Thoracic aorta (tissue), 2 donors: Measurements from ENCODE around the gene PLAGL2. TPM values are rescaled to one million over a fixed set of nuclear protein-coding genes. Genes with fewer than 3 reads are reported as not detected.

Experiments
- ATAC-seq: fragments of 150-250 bp; one replicate; pipeline ENCODE4 v1.8.0; 2017; ENCODE audit warnings: low read depth; ENCODE audit not compliant: insufficient number of reproducible peaks, low FRiP score
- DNase-seq: peaks from one replicate; pipeline ENCODE4 v3.0.0-alpha.2; 2020; ENCODE audit warnings: low spot score
- H3K27ac ChIP-seq, 2 donors: fragments of 200-600 bp; sonication (generic); 1 replicate in 1 of 2; 2 replicates in 1 of 2; pipeline ENCODE4 v1.5.1; 2016; ENCODE audit warnings: mild to moderate bottlenecking in 2 of 2, moderate library complexity in 2 of 2
- H3K27me3 ChIP-seq: fragments of 200-600 bp; sonication (generic); replicated peaks from 2 replicates; pipeline ENCODE4 v1.6.0; 2016; ENCODE audit warnings: mild to moderate bottlenecking; ENCODE audit not compliant: insufficient read depth
- H3K36me3 ChIP-seq: fragments of 200-600 bp; sonication (generic); one replicate; pipeline ENCODE4 v1.5.1; 2016
- H3K4me1 ChIP-seq, 2 donors: fragments of 200-600 bp; sonication (generic); 1 replicate in 1 of 2; 2 replicates in 1 of 2; pipeline versions ENCODE4 v1.5.1 to v1.6.0; 2016; ENCODE audit warnings: low read depth in 2 of 2, mild to moderate bottlenecking in 1 of 2; ENCODE audit not compliant: control insufficient read depth in 1 of 2
- H3K4me3 ChIP-seq: fragments of 200-600 bp; sonication (generic); 2 replicates; pipeline ENCODE4 v1.5.1; 2016; ENCODE audit warnings: mild to moderate bottlenecking
- H3K9me3 ChIP-seq: fragments of 200-600 bp; sonication (generic); 2 replicates; pipeline ENCODE4 v1.5.1; 2016
- CTCF ChIP-seq: fragments of 200-600 bp; sonication (generic); IDR thresholded peaks from one replicate; pipeline ENCODE4 v1.5.1; 2019; ENCODE audit warnings: antibody characterized with exemption
- total RNA-seq, 2 donors: library from RNA; depleted of rRNA; stranded (reverse); fragments of >200 nt; gene quantifications; one replicate each; pipeline versions ENCODE4 v1.1.0 to v1.2.3, GENCODE V29; 2016

The PLAGL2 gene
- total RNA-seq, 2 donors from 2014 or later = 3.8 to 7.5 TPM

- H3K36me3 ChIP-seq = peaks cover 39% of the 10 kb centered on the region
These were observed 23.2 kb upstream of the PLAGL2 start for GRCh38 chr20:32230707-32231106.

GRCh38 chr20:32229251-32229747 lies 21.8 kb upstream of the PLAGL2 start:
- no peak for ATAC-seq
- H3K4me3 ChIP-seq = no peak overlapping the region
- H3K36me3 ChIP-seq = peaks cover 27% of the 10 kb centered on the region
- no peaks in the 10 kb centered on the region for H3K27me3 ChIP-seq
- H3K9me3 ChIP-seq = no peaks in the 10 kb centered on the region
- no peak overlapping the region for H3K27ac ChIP-seq
- DNase-seq = no peak
- no peak for TF ChIP-seq CTCF
- H3K4me1 ChIP-seq = no peaks in the 10 kb centered on the region

More at GRCh38 chr20:32230707-32231106, 23.2 kb upstream of the PLAGL2 start:
- Histone ChIP-seq H3K9me3 (no peaks in the 10 kb centered on the region), H3K27me3 (no peaks in the 10 kb centered on the region), H3K4me3 (no peak overlapping the region), H3K27ac (no peak overlapping the region), H3K4me1 (no peaks in the 10 kb centered on the region)
- DNase-seq = no peak
- no peak for ATAC-seq
- no peak for TF ChIP-seq CTCF

- Histone ChIP-seq H3K4me3 (no peak overlapping the region), H3K4me1 (no peaks in the 10 kb centered on the region), H3K27ac (no peak overlapping the region), H3K36me3 (peaks cover 21% of the 10 kb centered on the region), H3K9me3 (no peaks in the 10 kb centered on the region), H3K27me3 (no peaks in the 10 kb centered on the region)
- DNase-seq (no peak), ATAC-seq (no peak)
- no peak for TF ChIP-seq CTCF
These were observed 20.5 kb upstream of the PLAGL2 start for GRCh38 chr20:32227744-32228688.

GRCh38 chr20:32227306-32227705 lies 19.8 kb upstream of the PLAGL2 start:
- Histone ChIP-seq H3K4me1 (no peaks in the 10 kb centered on the region), H3K27me3 (no peaks in the 10 kb centered on the region), H3K4me3 (no peak overlapping the region), H3K9me3 (no peaks in the 10 kb centered on the region), H3K27ac (no peak overlapping the region), H3K36me3 (peaks cover 23% of the 10 kb centered on the region)
- ATAC-seq (no peak), DNase-seq (no peak)
- no peak for TF ChIP-seq CTCF

- Histone ChIP-seq H3K36me3 (peaks cover 24% of the 10 kb centered on the region), H3K9me3 (no peaks in the 10 kb centered on the region), H3K4me1 (no peaks in the 10 kb centered on the region), H3K4me3 (no peak overlapping the region), H3K27ac (no peak overlapping the region), H3K27me3 (no peaks in the 10 kb centered on the region)
- DNase-seq (no peak), ATAC-seq (no peak)
- TF ChIP-seq CTCF = no peak
These were observed 18.8 kb upstream of the PLAGL2 start for GRCh38 chr20:32226391-32226790.
